Measurements from ENCODE around the gene PTPRZ1.

The PTPRZ1 gene

DNA sequence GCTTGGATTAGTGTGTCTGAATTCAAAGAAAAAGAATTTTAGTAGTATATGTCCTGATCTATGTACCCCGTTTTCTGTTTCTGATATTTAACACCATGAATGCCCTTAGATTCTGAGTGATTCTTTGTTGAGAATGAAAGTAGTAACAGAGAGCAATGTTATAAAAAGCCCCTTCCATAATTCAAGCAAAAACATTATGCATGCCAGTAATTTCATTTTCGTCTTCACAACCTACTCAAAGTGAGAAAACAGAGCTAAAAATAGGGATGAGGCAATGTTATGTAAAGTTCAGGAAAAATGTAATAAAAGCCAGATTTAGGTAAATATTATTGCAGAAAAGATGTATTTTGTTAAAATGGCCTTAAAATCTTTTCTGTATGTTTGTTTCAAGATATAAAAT is 28.1 kb downstream of the PTPRZ1 start:
- no peak for DNase-seq

DNA sequence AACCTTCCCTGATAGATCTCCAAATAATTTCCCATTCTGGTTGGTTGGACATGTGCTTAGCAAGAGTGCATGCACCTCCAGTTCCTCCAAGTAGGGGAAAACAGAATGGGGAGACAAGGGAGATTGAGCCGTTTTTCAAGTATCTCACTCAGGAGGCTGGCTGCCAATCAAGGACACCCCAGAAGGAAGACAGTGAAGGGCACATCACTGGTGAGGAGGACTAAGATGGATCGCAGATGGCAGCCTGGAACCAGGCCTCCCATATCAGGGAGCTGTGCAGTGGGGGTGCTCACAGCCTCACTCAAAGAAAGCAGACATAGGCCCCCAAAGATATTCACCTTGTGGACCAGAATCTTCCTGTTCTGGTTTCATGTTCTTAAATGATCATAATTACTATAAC is 31.2 kb downstream of the PTPRZ1 start:
- no peak for DNase-seq

DNA sequence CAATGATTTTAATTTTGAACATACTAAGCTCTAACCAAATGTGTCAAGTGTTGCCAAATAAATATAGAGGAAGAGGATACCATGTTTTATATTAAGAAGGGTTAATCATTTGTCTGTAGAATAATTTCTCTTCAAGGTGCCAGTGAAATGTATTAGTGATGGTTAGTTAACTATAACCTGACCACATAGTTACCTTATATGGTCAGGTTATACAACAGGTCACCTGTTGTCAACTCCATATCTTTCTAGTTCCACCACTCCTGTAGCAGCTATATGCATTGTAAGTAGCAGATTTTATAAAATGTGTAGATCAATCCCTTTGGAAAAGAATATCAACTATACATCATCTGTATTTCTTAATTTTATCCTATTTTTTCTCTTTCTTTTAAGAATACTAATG is 35.1 kb downstream of the PTPRZ1 start:
- DNase-seq = no peak

DNA sequence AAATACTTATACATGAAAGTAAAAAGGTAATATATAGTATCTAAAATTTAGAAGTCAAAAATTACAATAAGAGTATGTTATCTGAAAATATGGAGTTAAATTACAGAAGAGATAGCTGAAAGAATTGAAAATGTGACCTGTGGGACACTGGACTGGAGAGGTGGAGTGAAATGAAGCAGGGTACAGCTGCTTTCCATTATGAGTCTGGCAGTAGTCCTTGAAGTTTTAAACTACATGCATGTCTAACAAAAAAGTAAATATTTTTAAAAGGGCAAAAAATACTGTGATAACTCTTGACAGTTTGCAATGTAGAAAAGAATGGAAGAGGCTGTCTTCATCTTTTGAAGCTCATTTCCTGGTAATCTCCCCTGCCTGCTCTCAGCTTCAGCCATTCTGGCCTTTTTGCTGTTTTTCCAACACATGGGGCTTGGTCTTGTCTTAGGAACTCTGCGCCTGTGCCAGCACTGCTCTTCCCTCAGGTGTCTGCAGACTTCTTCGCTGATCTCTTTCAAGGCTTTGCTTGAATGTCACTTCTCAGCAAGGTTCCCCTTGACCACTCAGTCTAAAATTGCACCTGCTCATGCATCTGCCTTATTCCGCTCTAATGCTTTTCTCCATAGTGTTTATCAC is 36.9 kb downstream of the PTPRZ1 start:
- no peak for DNase-seq

- DNase-seq = no peak
These were observed 41.1 kb downstream of the PTPRZ1 start for GRCh38 chr7:121913947-121914675.

DNA sequence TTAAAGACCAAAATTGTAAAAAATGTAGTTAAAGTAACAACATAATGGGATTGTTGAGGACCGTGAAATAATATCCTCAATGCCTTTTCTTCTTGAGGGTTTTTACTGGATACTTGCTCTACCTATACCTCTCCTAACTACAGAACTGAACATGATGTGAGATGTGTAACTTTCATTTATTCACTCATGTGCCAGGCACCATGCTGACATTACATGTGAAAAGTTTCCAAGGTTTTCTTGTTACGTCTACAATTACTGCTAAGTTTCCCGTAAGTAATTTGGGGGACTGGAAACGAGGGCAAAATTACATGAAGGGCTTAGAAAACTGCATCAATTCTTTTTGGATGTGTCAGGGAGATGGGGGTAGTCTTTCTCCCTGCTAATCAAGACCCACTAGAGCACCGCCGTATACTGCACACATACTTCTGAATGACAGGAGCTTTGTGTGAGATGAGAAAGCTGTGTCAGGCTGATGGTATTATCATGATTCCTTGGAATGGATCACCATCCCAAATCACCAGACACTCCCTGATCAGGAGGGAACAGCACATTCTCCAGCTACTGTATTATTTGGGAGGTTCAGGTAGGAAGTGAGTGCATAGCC is 41.8 kb downstream of the PTPRZ1 start:
- no peak for DNase-seq

GRCh38 chr7:121916211-121916610 is 43.2 kb downstream of the PTPRZ1 start:
- no peak for DNase-seq

- DNase-seq = no peak
These were observed 47.0 kb downstream of the PTPRZ1 start for GRCh38 chr7:121919986-121920385.

DNA sequence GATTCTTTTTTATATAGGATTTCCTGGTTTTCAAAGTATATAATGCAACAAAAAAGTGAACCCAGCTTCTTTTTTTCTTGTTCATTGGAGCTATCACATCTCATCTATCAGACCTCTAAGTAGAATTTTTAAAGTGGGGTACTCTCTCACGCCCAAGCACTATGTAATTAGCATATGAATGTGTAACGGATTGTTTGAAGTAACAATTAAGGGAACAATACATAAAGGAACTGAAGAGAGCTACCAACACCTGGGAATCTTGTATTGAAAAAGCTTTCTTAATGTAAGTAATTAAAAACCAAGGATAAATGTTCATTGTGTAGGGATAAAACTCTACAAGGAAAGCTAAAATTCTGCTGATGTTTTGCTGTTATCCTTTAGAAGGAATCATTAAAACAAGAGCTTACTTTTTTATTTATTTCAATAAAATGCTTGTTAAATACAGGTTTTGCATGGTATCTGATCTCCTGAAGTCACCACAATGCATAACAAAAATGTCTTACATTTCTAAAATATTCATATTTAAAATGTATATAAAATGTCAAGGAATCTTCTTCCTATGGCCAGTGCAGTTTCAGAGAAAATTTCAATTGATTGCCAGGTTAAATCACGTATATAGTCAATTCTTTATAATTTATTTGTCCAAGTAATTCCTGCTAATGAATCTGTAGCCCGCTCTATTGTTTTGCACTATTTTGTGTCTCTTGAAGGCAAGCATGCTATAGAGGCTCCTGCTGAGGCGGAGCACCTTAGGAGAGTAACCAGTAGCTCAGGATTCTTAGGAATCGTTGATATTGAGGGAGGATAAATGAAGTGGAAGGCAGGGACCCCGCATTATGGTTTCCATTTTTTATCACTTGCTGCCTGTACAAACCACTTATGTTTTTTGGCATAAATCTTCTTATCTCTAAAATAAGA is 51.6 kb downstream of the PTPRZ1 start:
- no peak for DNase-seq

GRCh38 chr7:121931149-121931902 is 58.4 kb downstream of the PTPRZ1 start:
- no peak for DNase-seq

DNA sequence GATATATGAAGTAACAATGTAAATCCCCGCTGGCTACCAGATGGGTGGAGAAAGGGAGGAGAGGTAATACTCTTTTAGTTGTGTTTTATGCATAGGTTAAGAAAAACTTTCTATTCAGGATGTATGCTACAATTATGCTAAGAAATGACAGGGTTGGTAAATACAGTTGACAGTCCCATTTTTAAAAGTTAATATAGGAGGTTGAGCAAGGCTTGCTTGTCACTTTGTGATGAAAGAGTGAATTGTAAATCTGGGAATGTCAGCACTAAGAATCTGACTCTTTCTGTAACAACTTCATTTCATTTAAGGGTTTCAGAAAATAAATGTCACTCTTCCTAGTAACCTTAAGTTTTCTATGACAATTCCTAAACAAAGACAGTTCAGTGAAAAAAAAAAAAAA is 59.8 kb downstream of the PTPRZ1 start:
- no peak for DNase-seq

GRCh38 chr7:121936951-121937623 is 64.1 kb downstream of the PTPRZ1 start:
- DNase-seq = no peak

DNA sequence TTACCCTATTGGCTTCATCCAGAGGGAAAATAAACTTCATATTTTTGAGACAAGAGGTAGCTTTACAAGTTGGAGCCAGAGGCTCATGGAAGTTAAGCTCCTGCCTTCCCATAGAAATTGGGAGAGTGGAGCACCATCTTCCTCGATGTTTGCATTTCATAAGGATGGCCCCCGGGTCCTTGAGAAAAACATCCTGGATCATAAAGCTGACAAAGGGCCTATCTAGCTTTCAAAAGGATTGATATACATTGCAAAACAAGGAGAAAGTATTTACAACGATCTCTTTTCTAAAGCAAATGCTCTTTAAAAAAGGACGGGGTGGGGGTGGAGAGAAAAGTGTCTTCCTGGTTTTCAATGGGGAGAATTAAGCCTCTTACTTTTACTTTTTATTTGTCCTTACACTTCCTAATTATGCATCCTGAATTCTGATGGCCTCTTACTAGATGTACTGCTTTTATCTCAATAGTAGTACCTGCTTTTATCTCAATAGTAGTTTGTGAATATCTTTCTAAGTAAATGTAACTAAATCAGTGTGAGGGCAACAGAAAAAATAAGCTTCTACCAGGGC is 65.6 kb downstream of the PTPRZ1 start:
- DNase-seq = no peak

GRCh38 chr7:121940918-121941317 is 68.0 kb downstream of the PTPRZ1 start:
- no peak for DNase-seq

GRCh38 chr7:121941830-121942229 is 68.9 kb downstream of the PTPRZ1 start:
- DNase-seq = no peak

GRCh38 chr7:121945066-121945465 is 72.1 kb downstream of the PTPRZ1 start:
- no peak for DNase-seq

GRCh38 chr7:121945480-121946236 is 72.7 kb downstream of the PTPRZ1 start:
- no peak for DNase-seq

GRCh38 chr7:121953164-121953563 is 80.2 kb downstream of the PTPRZ1 start:
- no peak for DNase-seq

GRCh38 chr7:121953601-121954000 is 80.6 kb downstream of the PTPRZ1 start:
- no peak for DNase-seq

- DNase-seq = no peak
These were observed 81.8 kb downstream of the PTPRZ1 start for GRCh38 chr7:121954803-121955202.

GRCh38 chr7:121957626-121958025 is 84.7 kb downstream of the PTPRZ1 start:
- DNase-seq = no peak
